Activated CD4-positive, alpha-beta T cell treated with anti-CD3 and anti-CD28 coated beads for 36 hours (primary cell): ENCODE results near the gene CFP. TPM values are rescaled to one million over a fixed set of nuclear protein-coding genes. Genes with fewer than 3 reads are reported as not detected.
"Not testable (repeated sequence)": the region's sequence is repeated elsewhere in the genome, so short reads cannot be mapped to it uniquely, and the experiment has no call there.

Source experiments
- ATAC-seq: fragments of 200-7000 bp; cut with Tn5 transposase; one replicate; pipeline ENCODE4 v1.10.0; 2021; ENCODE audit warnings: mild to moderate bottlenecking, moderate library complexity
- CTCF ChIA-PET: fragments of 350-600 bp; sonication (Branson Sonifier 250); formaldehyde crosslinking; loops from one replicate; lab custom pipeline; 2021; ENCODE audit warnings: antibody characterized with exemption; lab: Charles Lee
- POLR2A ChIA-PET: fragments of 350-600 bp; sonication (Branson Sonifier 250); formaldehyde crosslinking; loops from one replicate; lab custom pipeline; 2021; ENCODE audit warnings: antibody characterized with exemption, inconsistent platforms; lab: Charles Lee
- DNase-seq: peaks from one replicate; pipeline ENCODE4 v3.0.0-alpha.2; 2020
- H3K27ac Mint-ChIP-seq: one replicate; pipeline ENCODE4 v1.8.0; 2021; ENCODE audit warnings: mixed read lengths
- H3K27me3 Mint-ChIP-seq: one replicate; pipeline ENCODE4 v1.8.0; 2021; ENCODE audit warnings: mixed read lengths
- H3K36me3 Mint-ChIP-seq: one replicate; pipeline ENCODE4 v1.8.0; 2021; ENCODE audit warnings: low read depth, mixed read lengths
- H3K4me1 Mint-ChIP-seq: one replicate; pipeline ENCODE4 v1.8.0; 2021; ENCODE audit warnings: mixed read lengths
- H3K4me3 Mint-ChIP-seq: one replicate; pipeline ENCODE4 v1.8.0; 2021; ENCODE audit warnings: mild to moderate bottlenecking, moderate library complexity, mixed read lengths
- H3K9me3 Mint-ChIP-seq: one replicate; pipeline ENCODE4 v1.8.0; 2021; ENCODE audit warnings: low read depth, mixed read lengths
- intact Hi-C, 2 experiments: fragments of 100-400 bp; cut with DNase I in 1 of 2; cut with micrococcal nuclease in 1 of 2; formaldehyde crosslinking; loops; one replicate each; pipeline versions ENCODE4 v1.14.2 to v1.15.1; 2022 to 2024; cut with DNase I, micrococcal nuclease
- total RNA-seq, 2 experiments: library from RNA; stranded (reverse); gene quantifications; one replicate each; pipeline ENCODE4 v1.2.3, GENCODE V29; 2021

Gene CFP
- total RNA-seq, result 1 to 10 TPM; 2.4 to 4.7 TPM

GRCh38 chrX:47629419-47630200 lies at the start of gene CFP:
Gene CFP (minus strand): TSS chrX:47629930. CDS start chrX:47629844, 86 bp downstream.
- ATAC-seq, result peak; percentile 71
- H3K4me3 Mint-ChIP-seq, result peak within 1 kb of the TSS; percentile 54
- peak within 1 kb of the TSS; percentile 87 for H3K27ac Mint-ChIP-seq
- peaks cover 22% of the 10 kb centered on the region for H3K4me1 Mint-ChIP-seq
- DNase-seq, result peak; percentile 23
- intact Hi-C loops, result loop anchor here (2.0 to 5.0 kb wide), 2 partner anchors 47 to 67 kb away; partner anchors contain the start of genes ARAF (in 1 of the 2) and TIMP1 (in 1 of the 2)
- peaks cover 4% of the 10 kb centered on the region for H3K36me3 Mint-ChIP-seq
- no peaks in the 10 kb centered on the region for H3K27me3 Mint-ChIP-seq
- no peaks in the 10 kb centered on the region for H3K9me3 Mint-ChIP-seq
- CTCF ChIA-PET, result interaction anchor here (1.2 kb wide), 1 partner anchor 15 kb away, joined by 5 read pairs; no protein-coding TSS in a partner anchor
- POLR2A ChIA-PET, result no interaction called here

- CTCF ChIA-PET, H3K27me3 Mint-ChIP-seq, DNase-seq, intact Hi-C loops, POLR2A ChIA-PET, H3K36me3 Mint-ChIP-seq, H3K9me3 Mint-ChIP-seq, ATAC-seq, H3K4me1 Mint-ChIP-seq, H3K27ac Mint-ChIP-seq, H3K4me3 Mint-ChIP-seq: not testable (repeated sequence)
Measured at GRCh38 chrX:47675959-47676859, 46.5 kb upstream of the CFP start.

GRCh38 chrX:47674776-47675175 lies 45.0 kb upstream of the CFP start:
- no peak overlapping the region for H3K4me3 Mint-ChIP-seq
- POLR2A ChIA-PET, result no interaction called here
- H3K27ac Mint-ChIP-seq, result no peak overlapping the region
- ATAC-seq, result no peak
- H3K9me3 Mint-ChIP-seq, result no peaks in the 10 kb centered on the region
- no peaks in the 10 kb centered on the region for H3K27me3 Mint-ChIP-seq
- H3K4me1 Mint-ChIP-seq, result no peaks in the 10 kb centered on the region
- no peak for DNase-seq
- CTCF ChIA-PET, result no interaction called here
- no peaks in the 10 kb centered on the region for H3K36me3 Mint-ChIP-seq
- intact Hi-C loops, result no loop called here

- CTCF ChIA-PET, DNase-seq, H3K27me3 Mint-ChIP-seq, H3K36me3 Mint-ChIP-seq, H3K9me3 Mint-ChIP-seq, H3K27ac Mint-ChIP-seq, H3K4me3 Mint-ChIP-seq, ATAC-seq, POLR2A ChIA-PET: not testable (repeated sequence)
- intact Hi-C loops, result loop anchor here in 1 of 2 experiments (2.0 kb wide), 1 partner anchor 57 kb away; no protein-coding TSS in a partner anchor
- H3K4me1 Mint-ChIP-seq, result peaks cover 25% of the 10 kb centered on the region
Measured at GRCh38 chrX:47665797-47666196, 36.1 kb upstream of the CFP start.

- Mint-ChIP-seq H3K27ac (peak overlapping the region; percentile 69), H3K4me3 (no peak overlapping the region), H3K27me3 (no peaks in the 10 kb centered on the region), H3K9me3 (no peaks in the 10 kb centered on the region), H3K4me1 (peaks cover 28% of the 10 kb centered on the region), H3K36me3 (peaks cover 9% of the 10 kb centered on the region)
- ATAC-seq (no peak), DNase-seq (no peak)
- ChIA-PET POLR2A (no interaction called here), CTCF (no interaction called here)
- intact Hi-C loops, result loop anchor here in 1 of 2 experiments (2.0 kb wide), 1 partner anchor 58 kb away; no protein-coding TSS in a partner anchor
Measured at GRCh38 chrX:47664737-47665136, 35.0 kb upstream of the CFP start.

- no peaks in the 10 kb centered on the region for H3K27me3 Mint-ChIP-seq
- H3K27ac Mint-ChIP-seq, result peak overlapping the region; percentile 94
- CTCF ChIA-PET, result interaction anchor here (1.0 kb wide), 1 partner anchor 83 kb away, joined by 6 read pairs; no protein-coding TSS in a partner anchor
- H3K36me3 Mint-ChIP-seq, result peaks cover 19% of the 10 kb centered on the region
- intact Hi-C loops, result loop anchor here (1.0 kb wide), 2 partner anchors 12 to 43 kb away; partner anchors contain the start of genes ELK1 (in 1 of the 2) and SYN1 (in 1 of the 2)
- POLR2A ChIA-PET, result interaction anchor here (0.6 to 1.1 kb wide), 4 partner anchors 12 to 429 kb away, joined by 3 to 9 read pairs (median 6); partner anchors contain the start of genes ELK1 and USP11
- peak; percentile 33 for ATAC-seq
- H3K9me3 Mint-ChIP-seq, result no peaks in the 10 kb centered on the region
- peak overlapping the region; percentile 41 for H3K4me3 Mint-ChIP-seq
- H3K4me1 Mint-ChIP-seq, result peaks cover 39% of the 10 kb centered on the region
- DNase-seq, result peak; percentile 76
Measured at GRCh38 chrX:47662144-47662657, 32.5 kb upstream of the CFP start.

- peaks cover 25% of the 10 kb centered on the region for H3K36me3 Mint-ChIP-seq
- intact Hi-C loops, result no loop called here
- H3K4me3 Mint-ChIP-seq, result no peak overlapping the region
- no peaks in the 10 kb centered on the region for H3K27me3 Mint-ChIP-seq
- no peak for ATAC-seq
- H3K9me3 Mint-ChIP-seq, result no peaks in the 10 kb centered on the region
- peaks cover 45% of the 10 kb centered on the region for H3K4me1 Mint-ChIP-seq
- ChIA-PET CTCF (interaction anchor here (1.0 kb wide), 1 partner anchor 82 kb away, joined by 6 read pairs; no protein-coding TSS in a partner anchor), POLR2A (interaction anchor here (0.6 to 1.1 kb wide), 3 partner anchors 11 to 428 kb away, joined by 3 to 9 read pairs (median 4); partner anchors contain the start of genes ELK1 and USP11)
- peak overlapping the region; percentile 94 for H3K27ac Mint-ChIP-seq
- DNase-seq, result no peak
Measured at GRCh38 chrX:47661539-47661938, 31.8 kb upstream of the CFP start.

GRCh38 chrX:47659421-47659726 lies 29.6 kb upstream of the CFP start:
- H3K27me3 Mint-ChIP-seq, result no peaks in the 10 kb centered on the region
- peak overlapping the region; percentile 94 for H3K27ac Mint-ChIP-seq
- H3K4me1 Mint-ChIP-seq, result peaks cover 54% of the 10 kb centered on the region
- ATAC-seq (no peak), DNase-seq (no peak)
- POLR2A ChIA-PET, result no interaction called here
- intact Hi-C loops, result loop anchor here (1.0 to 10.0 kb wide), 14 partner anchors 77 to 1255 kb away; partner anchors contain the start of genes RBM10 (in 2 of the 2), HDAC6 (in 1 of the 2), NDUFB11 (in 1 of the 2) and PIM2 (in 1 of the 2)
- peaks cover 41% of the 10 kb centered on the region for H3K36me3 Mint-ChIP-seq
- CTCF ChIA-PET, result interaction anchor here (0.6 kb wide), 1 partner anchor 914 kb away, joined by 3 read pairs; no protein-coding TSS in a partner anchor
- H3K9me3 Mint-ChIP-seq, result no peaks in the 10 kb centered on the region
- peak overlapping the region; percentile 86 for H3K4me3 Mint-ChIP-seq

- H3K27me3 Mint-ChIP-seq, result no peaks in the 10 kb centered on the region
- DNase-seq, result peak; percentile 96
- peak within 1 kb of the TSS; percentile 86 for H3K4me3 Mint-ChIP-seq
- CTCF ChIA-PET, result interaction anchor here (0.6 kb wide), 1 partner anchor 915 kb away, joined by 3 read pairs; no protein-coding TSS in a partner anchor
- POLR2A ChIA-PET, result no interaction called here
- peaks cover 52% of the 10 kb centered on the region for H3K4me1 Mint-ChIP-seq
- no peaks in the 10 kb centered on the region for H3K9me3 Mint-ChIP-seq
- intact Hi-C loops, result loop anchor here (1.0 to 10.0 kb wide), 17 partner anchors 9 to 1256 kb away; partner anchors contain the start of genes ELK1 (in 2 of the 2), RBM10 (in 2 of the 2), ARAF (in 1 of the 2) and HDAC6 (in 1 of the 2)
- ATAC-seq, result peak; percentile 83
- H3K27ac Mint-ChIP-seq, result peak within 1 kb of the TSS; percentile 94
- H3K36me3 Mint-ChIP-seq, result peaks cover 42% of the 10 kb centered on the region
Measured at GRCh38 chrX:47658684-47659420, 29.1 kb upstream of the CFP start, which contains the start of gene UXT. Gene UXT (minus strand): TSS chrX:47659180. CDS start chrX:47658927, 253 bp downstream.

- H3K4me3 Mint-ChIP-seq, result peak overlapping the region; percentile 86
- POLR2A ChIA-PET, result no interaction called here
- ATAC-seq (no peak), DNase-seq (no peak)
- intact Hi-C loops, result loop anchor here (1.0 to 10.0 kb wide), 13 partner anchors 8 to 1257 kb away; partner anchors contain the start of genes ELK1 (in 2 of the 2), ARAF (in 1 of the 2), HDAC6 (in 1 of the 2) and NDUFB11 (in 1 of the 2)
- H3K36me3 Mint-ChIP-seq, result peaks cover 46% of the 10 kb centered on the region
- H3K27ac Mint-ChIP-seq, result peak overlapping the region; percentile 94
- no peaks in the 10 kb centered on the region for H3K27me3 Mint-ChIP-seq
- H3K4me1 Mint-ChIP-seq, result peaks cover 48% of the 10 kb centered on the region
- CTCF ChIA-PET, result no interaction called here
- no peaks in the 10 kb centered on the region for H3K9me3 Mint-ChIP-seq
Measured at GRCh38 chrX:47658301-47658683, 28.6 kb upstream of the CFP start.
